Activated CD8-positive, alpha-beta memory T cell treated with anti-CD3 and anti-CD28 coated beads, Interleukin-2, amount 50 U/mL, for 24 hours (primary cell): ENCODE data around the gene AKAP6.

Source experiments
- DNase-seq: peaks from one replicate; pipeline ENCODE4 v3.0.0-alpha.2; 2020; ENCODE audit errors: extremely low read depth

The AKAP6 gene, protein sequence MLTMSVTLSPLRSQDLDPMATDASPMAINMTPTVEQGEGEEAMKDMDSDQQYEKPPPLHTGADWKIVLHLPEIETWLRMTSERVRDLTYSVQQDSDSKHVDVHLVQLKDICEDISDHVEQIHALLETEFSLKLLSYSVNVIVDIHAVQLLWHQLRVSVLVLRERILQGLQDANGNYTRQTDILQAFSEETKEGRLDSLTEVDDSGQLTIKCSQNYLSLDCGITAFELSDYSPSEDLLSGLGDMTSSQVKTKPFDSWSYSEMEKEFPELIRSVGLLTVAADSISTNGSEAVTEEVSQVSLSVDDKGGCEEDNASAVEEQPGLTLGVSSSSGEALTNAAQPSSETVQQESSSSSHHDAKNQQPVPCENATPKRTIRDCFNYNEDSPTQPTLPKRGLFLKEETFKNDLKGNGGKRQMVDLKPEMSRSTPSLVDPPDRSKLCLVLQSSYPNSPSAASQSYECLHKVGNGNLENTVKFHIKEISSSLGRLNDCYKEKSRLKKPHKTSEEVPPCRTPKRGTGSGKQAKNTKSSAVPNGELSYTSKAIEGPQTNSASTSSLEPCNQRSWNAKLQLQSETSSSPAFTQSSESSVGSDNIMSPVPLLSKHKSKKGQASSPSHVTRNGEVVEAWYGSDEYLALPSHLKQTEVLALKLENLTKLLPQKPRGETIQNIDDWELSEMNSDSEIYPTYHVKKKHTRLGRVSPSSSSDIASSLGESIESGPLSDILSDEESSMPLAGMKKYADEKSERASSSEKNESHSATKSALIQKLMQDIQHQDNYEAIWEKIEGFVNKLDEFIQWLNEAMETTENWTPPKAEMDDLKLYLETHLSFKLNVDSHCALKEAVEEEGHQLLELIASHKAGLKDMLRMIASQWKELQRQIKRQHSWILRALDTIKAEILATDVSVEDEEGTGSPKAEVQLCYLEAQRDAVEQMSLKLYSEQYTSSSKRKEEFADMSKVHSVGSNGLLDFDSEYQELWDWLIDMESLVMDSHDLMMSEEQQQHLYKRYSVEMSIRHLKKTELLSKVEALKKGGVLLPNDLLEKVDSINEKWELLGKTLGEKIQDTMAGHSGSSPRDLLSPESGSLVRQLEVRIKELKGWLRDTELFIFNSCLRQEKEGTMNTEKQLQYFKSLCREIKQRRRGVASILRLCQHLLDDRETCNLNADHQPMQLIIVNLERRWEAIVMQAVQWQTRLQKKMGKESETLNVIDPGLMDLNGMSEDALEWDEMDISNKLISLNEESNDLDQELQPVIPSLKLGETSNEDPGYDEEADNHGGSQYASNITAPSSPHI (N-terminal part only)

DNA sequence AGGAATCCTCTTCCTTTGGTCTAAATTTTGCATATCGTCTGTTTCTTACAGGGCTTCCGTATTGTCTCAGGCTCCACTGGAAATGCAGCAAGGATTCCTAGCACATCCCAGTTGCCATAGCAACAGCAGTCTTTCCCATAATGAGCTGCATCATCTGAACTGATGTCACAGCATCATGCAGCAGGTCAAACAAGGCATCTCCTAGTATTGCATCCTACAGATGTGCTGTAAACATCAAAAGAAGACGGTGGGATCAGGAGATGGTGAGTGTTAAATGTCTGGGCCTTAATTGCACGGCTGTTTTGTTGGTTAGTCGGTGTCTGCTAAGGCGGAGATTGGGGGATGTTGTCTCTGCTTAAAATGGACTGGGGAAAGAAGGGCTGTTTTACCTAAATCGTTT lies at the start of gene AKAP6:
Gene AKAP6 (plus strand): TSS at position 153 of the 400 bp plus-strand sequence. CDS start 104,196 bp downstream, outside the sequence.
- no peak for DNase-seq

DNA sequence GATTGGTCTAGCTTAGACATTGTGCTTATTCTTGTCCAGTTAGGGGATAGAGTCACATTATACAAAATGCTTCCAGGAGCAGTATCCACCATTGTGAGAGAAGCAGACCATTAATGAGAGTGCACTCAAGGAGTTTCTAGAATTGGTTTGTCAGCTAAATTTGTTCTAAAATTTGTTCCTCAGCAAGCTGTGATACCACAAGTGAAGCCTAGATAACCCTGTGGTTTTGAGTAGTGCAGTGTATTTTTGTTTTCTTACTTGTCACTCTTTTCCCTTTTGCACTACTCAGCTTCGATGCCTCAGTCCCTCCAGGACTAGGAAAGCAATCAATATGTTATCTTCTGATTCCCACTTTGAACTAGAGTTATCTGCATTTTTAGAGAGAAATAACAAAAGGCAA lies 42.5 kb upstream of the AKAP6 start:
- DNase-seq: no peak

DNA sequence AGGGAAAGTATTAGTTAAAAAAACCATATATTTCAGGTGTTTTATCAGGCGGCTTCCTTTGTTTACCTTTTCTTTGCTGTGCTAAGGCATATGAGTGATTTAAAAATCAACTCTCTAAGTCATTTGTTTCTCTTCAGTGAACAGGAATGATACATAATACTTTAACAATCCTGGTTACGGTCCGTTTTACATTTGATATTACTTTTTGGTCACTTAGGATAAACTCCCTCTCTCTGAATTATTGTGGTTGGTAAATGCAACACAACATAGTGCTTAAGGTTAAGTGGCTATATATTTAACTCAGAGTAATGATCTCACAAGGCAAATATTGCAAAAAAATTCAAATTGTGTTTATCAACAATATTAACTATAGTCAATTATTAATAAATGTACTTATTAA lies 32.7 kb upstream of the AKAP6 start:
- no peak for DNase-seq

DNA sequence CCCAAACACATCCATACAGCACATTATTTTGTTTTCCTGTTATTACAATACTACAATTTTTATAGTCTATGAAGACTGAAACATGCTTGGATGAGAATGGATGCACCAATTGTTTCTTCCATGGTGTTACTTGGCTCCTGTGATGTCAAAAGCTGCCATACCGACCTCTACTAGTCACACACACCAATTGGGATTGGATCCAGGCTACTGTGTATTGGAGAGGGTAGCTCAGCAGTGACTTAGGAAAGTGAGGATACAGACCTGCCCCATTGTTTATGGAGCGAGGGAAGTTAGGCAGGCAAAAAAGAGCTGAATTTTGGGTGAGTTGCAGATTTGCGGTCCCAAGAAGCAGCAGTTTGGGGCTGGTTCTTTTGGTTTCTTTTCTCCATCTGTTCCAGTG lies 30.8 kb upstream of the AKAP6 start:
- no peak for DNase-seq

DNA sequence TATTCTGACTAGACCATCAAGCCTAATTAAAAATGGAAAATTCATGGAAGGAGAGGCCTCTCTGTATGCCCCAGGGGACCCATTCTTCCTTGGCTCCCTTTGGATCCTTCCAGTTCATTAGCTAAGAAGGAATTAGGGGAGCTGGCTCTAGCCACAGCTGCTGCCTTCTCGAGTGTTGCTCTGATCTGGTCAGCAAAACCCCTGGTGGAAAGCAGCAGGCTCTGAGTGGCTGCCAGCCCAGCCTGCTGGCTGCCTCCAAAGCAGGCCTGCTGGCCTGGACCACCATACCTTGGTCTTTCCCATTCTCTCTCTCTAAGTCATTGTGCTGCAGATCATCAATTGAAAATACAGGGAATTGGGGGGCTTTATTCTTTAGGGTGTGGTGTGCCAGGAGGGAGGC lies 29.0 kb upstream of the AKAP6 start:
- no peak for DNase-seq

DNA sequence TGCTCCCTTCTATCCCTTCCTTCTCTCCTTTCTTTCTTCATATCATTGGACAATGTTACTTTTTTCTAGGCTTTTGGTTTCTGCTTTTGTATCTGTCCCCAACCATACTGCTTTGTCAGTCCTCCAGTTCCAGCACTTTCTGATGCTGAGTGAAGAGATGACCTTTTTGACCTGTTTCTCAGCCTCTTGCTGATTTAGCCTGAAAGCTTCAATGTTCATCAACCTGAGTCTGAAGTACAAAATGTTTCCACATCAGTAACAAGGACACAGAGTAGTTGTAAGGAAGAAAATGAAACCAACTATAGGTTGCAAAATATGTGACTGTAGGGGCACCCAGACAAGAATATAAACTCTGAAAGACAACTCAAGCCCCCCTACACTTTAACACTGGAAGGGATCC lies 25.2 kb upstream of the AKAP6 start:
- no peak for DNase-seq

DNA sequence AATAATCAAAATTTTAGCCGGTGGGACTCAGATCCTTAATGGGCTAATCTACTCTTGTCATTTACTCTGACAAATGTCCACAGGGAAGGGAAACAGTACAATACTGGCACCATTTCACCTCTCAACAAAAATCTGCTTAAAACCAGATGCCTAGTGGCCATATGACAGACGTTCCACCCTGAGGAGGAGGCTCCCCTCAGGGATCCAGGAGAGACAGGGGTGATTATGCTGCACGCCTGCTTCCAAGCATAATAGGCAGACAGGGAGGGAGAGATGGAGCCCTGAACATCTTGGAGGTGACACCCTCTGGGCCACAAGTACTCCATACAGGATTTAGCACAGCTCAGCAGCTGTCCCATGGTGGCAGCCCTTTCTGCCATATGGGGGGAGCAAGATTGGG lies 24.8 kb upstream of the AKAP6 start:
- DNase-seq: no peak

DNA sequence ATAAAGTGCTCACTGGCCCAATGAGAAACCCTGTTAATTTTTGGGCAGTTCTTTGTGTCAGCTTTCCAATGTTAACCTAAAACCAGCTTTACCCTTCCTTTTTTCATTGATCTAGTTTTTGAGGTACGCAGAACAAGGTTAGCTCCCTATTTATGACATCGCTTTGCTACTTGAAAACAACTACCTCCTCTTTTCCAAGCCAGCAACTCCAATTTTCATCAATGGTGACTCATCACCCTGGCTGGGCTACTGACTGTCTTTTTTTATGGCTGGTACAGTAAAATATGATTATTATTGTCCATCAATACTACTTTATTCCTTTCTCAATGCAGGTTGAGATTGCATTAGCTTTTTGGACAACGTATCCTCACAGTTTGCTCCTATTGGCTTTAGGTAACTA lies 22.5 kb upstream of the AKAP6 start:
- no peak for DNase-seq

DNA sequence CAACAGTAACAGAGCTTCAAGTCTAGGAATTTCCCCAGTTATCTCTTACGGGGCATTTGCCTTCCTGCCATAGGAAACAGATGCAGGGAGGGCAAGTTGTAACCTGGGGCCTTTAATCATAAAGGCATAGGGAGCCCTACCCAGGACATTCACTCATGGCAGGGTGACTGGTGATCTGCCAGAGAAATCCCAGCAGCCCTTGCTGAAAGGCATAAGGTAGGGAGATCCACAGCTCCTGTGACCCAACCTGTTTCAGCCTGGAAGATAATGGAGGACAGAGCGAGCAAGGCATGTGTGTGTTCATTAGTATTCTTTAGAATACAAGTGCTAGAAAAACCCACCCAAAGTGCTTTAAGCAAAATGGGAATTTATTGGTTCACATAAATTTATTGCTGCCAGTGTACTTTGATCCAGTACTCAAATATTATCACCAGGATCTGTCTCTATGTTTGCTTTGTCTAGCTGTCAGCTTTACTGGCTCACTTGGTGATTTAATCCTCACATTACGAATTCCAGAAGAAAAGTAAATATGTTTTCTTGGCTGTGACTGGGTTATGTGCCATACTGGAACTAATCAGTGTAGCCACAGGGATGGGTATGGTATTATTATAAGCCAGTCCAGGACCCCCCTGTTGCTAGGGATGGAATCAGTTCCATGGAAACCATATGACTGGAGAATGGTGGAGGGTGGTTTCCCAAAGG lies 21.1 kb upstream of the AKAP6 start:
- no peak for DNase-seq

DNA sequence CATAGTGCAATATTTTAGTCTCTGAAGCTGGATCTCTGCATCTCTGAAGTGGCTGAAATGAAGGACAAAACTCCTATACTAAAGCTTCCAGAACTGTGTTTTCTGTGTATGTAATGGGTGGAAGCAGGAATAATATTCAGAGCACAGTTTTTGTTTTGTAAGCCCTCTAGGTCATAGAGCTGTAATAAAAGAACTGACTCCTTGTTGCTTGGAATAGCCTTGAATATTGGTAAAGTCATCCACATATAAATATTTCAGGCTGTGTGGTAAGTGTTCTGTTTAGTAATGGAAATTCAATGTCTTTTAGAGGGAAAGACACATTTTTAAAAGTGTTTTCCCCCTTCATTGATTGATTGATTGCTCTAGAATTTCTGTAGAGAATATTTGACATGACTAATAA lies 18.2 kb upstream of the AKAP6 start:
- no peak for DNase-seq

DNA sequence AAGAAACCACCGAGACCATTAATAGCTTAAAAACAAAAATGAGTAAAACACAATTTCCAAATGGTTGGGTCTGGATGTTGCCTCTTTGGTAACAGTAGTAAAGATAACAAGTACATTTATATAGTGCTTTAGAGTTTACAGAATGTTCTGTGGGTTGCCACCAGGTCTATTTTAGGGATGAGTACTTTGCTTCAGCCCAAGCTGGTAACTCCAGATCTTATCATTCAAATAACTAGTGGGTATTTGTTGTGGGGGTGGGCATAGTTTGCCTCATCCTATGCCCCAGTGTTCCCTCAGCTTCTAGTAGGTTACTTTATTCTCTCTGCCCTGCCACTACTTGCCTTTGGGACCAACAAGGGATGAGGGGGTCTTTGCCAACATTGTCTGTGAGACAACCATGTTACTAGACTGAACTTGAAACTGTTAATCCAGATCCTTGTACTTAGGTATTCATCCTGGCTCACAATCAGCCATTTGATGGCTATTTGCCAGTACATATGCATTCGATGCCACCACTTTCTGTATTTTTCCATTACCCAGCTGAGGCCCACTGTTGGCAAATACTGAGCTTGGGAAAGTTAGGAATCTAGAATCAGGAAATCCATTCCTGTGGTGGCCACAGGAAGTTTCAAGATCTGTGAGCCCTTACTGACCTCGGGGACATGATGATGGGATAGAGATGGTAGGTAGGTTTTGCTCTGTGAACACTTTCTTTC lies 17.6 kb upstream of the AKAP6 start:
- no peak for DNase-seq

DNA sequence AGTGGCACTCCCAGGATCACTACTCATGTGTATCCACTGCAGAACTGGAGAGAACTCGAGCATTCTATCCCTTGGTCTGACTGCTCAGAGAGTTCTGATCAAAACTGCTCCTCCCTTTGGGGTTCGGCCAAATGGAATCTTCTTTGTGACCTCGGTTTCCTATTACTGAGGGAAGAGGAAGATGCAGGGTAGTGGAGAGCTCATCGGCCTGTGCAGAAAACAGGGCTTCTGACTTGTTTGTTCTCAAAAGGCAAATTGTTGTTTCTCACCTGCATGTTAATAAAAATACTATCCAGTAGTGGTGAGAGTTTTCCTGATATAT lies 17.1 kb upstream of the AKAP6 start:
- no peak for DNase-seq

DNA sequence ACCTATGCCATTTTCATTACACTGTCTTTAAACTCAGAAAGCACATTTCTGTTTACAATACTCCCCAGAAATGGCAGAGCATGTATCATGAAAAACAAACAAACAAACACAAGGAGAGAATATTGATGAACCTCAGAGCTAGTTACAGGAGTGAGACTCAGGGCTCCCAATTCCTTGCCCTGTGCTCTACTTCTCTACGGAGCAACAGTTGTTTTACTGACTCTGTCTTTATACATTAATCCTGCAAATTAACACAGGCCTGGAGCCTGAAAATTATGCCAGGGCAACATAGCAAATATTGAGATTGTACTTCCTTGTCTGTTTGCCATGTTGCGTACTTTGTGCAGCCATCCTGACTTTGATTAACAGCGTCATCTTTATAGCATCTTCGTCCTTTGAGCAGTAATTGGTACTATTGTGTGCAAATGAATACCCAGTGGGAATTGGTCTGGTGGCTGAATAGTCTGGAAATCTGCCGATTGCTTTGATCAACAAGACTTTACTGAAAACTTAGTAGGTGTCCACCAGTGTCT lies 15.2 kb upstream of the AKAP6 start:
- no peak for DNase-seq

DNA sequence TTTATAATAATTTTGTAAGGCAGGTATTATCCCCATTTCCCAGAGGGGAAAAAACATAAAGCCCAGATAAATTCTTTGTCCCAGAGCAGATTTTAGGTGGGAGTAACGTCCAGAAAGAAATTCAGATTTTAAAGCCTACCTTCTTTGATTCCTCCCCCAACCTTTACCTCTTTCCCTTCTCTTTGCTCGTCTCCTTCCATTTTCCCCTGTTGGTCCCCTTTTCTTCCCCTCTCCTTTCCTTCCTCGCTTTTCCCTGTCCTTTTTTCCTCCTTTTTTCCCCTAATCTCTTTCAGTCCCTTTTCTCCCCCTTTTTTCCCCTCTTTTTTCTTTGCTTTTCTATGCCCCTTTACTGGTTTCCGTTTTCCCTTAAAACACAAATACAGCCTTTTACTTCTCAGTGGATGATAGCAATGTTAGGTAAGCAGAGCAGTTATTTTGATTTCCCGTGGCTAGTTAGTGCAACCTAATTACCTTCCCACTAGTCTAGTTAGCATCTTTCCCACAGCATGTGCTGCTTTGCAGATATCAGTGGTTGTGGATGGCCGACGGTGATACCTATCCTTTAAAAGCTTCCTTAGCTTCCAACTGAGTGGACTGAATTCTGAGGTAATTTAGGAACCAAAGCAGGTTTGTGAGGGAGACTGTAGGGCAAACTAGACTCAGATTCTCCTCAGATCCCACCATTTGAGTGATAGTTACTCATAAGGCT lies 10.9 kb upstream of the AKAP6 start:
- no peak for DNase-seq

DNA sequence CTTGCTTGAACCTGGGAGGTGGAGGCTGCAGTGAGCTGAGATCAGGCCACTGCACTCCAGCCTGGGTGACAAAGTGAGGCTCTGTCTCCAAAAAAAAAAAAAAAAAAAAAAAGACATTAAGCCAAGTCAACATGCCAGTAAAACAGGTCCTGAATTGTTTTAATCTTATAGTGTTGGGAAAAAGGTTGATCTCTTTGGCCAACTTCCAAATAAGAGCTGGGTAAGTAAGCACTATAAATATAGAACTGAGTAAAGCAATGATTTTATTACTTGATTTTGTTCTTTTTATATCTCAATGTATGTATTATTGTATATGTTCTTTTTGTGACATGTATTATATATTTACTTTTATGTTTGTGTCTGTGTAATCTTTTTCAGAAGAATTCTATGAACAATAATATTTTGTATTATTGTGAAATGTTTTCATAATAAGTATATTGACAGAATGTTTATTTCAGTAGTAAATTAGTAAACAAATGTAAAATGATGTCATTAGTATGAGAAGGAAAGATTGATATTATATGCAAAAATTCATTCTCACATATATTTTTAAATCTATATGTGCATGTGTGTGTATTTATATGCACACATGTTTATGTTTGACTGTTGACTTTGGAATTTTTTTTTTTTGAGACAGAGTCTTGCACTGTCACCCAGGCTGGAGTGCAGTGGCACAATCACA lies 9.6 kb upstream of the AKAP6 start:
- no peak for DNase-seq

DNA sequence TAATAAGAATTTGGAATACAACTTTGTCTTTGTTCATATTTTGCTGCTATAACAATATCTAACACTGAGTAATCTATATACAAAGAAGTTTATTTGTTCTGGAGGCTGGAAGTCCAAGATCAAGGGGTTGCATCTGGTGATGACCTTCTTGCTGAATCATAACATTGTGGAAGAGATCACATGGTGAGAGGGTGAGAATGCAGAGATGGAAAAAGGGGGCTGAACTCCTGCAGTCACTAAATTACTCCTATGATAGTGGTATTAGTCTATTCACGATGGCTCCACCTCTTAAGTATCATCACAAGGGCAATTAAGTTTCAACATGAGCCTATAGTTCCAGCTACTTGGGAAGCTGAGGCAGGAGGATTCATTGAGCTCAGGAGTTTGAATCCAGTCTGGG lies 4.5 kb upstream of the AKAP6 start:
- DNase-seq: no peak

DNA sequence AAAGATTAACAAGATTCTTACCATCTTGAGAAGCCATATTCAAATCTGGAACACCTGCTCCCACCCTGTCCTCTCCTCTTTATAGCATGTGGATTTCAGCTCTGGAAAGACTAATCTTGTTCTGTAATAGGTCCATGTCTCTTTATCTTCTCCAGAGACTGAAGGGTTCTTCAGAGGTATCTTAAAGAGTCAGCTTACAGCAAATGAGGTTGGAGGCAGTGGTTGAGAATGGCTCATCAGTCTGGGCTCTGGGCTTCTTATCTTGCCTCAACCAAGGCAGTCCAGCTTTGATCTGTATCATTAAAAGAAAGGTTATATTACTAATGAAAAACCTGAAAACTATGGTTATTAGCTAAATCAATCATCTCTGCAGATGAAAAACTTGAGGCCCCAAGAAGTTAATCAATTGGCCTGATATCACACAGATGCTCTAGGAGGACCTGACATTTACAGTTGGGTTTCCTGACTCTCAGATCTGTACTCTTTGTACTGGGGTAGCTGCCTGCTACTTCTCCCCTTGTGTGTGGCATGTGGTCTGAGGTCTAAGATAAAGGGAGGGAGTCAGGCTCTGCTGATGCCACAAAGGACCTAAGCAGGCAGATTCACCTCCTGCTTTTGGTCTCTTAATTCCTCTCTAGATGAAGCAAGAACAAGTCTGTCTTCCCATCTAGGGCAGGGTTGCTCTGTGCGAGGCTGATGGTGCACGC lies 1.7 kb upstream of the AKAP6 start:
- no peak for DNase-seq

DNA sequence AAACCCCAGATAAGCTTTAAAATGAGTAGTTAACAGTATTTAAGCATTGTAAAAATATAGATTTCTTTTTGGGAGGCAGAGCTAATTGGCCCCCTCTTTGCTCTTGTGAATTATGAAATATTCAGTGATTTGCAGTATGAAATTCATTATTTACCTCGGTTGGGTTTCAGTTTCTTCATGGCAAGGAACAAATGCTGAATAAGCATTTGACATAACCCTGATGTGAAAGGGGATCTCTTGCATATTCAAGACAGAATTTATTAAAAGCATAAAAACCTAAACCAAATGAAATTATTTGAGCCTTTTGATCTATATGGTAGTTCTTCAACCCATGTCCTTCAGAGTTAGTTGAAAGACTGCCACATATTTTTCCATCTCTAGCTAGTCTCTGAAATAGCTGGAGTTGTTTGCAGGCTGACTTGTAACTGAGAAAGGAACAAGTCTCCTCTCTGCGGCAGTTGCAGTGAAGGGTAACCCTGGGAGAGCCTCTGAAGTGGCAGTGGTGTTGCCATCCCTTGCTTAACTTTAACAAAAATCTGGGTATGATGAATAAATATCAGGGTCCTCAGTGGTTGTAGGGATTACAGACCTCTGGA lies 690 bp downstream of the AKAP6 start:
- no peak for DNase-seq
